ENCODE data around the gene ULK1. TPM values are rescaled to one million over a fixed set of nuclear protein-coding genes. Genes with fewer than 3 reads are reported as not detected.

The ULK1 gene
- total and polyA plus RNA-seq, 7 donors: 5.3 to 29.1 (median 16.8) TPM

GRCh38 chr12:131862600-131862993, 31.8 kb upstream of the ULK1 start:
- no peak for TF ChIP-seq CTCF (IDR thresholded peaks at IDR 0.05)
- TF ChIP-seq POLR2AphosphoS5 (IDR thresholded peaks at IDR 0.05): no peak
- no peak for TF ChIP-seq EP300 (IDR thresholded peaks at IDR 0.05)
- no peak for TF ChIP-seq POLR2A (IDR thresholded peaks at IDR 0.05)
- Histone ChIP-seq H3K9me3 (no peaks in the 10 kb centered on the region), H3K36me3 (no peaks in the 10 kb centered on the region), H3K27ac (no peak overlapping the region), H3K4me3 (no peak overlapping the region), H3K27me3 (no peaks in the 10 kb centered on the region), H3K4me1 (peaks cover 0 to 16% (median 0%) of the 10 kb centered on the region in 4 donors)
- intact Hi-C loops (cut with DNase I): no loop called here
- WGBS, 2 donors: 64 to 81% methylated on average over 14 of the region's 14 CpGs
- DNase-seq: no peak

GRCh38 chr12:131862994-131863710, 31.3 kb upstream of the ULK1 start:
- Histone ChIP-seq H3K27ac (no peak overlapping the region), H3K4me1 (peaks cover 0 to 16% (median 0%) of the 10 kb centered on the region in 4 donors), H3K27me3 (no peaks in the 10 kb centered on the region), H3K36me3 (no peaks in the 10 kb centered on the region), H3K4me3 (no peak overlapping the region), H3K9me3 (no peaks in the 10 kb centered on the region)
- DNase-seq: no peak
- 46 to 51% methylated on average over 20 of the region's 20 CpGs for WGBS, 2 donors
- intact Hi-C loops (cut with DNase I): no loop called here
- TF ChIP-seq POLR2A (IDR thresholded peaks at IDR 0.05): no peak
- TF ChIP-seq EP300 (IDR thresholded peaks at IDR 0.05): no peak
- TF ChIP-seq POLR2AphosphoS5 (IDR thresholded peaks at IDR 0.05): no peak
- no peak for TF ChIP-seq CTCF (IDR thresholded peaks at IDR 0.05)

- no peaks in the 10 kb centered on the region for H3K27me3 ChIP-seq
- no peaks in the 10 kb centered on the region for H3K9me3 ChIP-seq
- no peak for TF ChIP-seq CTCF (IDR thresholded peaks at IDR 0.05)
- TF ChIP-seq POLR2A (IDR thresholded peaks at IDR 0.05): no peak
- TF ChIP-seq EP300 (IDR thresholded peaks at IDR 0.05): no peak
- DNase-seq: no peak
- no peak overlapping the region for H3K4me3 ChIP-seq
- intact Hi-C loops (cut with DNase I): no loop called here
- no peak overlapping the region for H3K27ac ChIP-seq
- peaks cover 0 to 16% (median 0%) of the 10 kb centered on the region in 4 donors for H3K4me1 ChIP-seq
- 68 to 76% methylated on average over 24 of the region's 24 CpGs for WGBS, 2 donors
- no peaks in the 10 kb centered on the region for H3K36me3 ChIP-seq
Measured at GRCh38 chr12:131863711-131864396, 30.6 kb upstream of the ULK1 start.

- H3K9me3 ChIP-seq: no peaks in the 10 kb centered on the region
- H3K27me3 ChIP-seq: no peaks in the 10 kb centered on the region
- no peaks in the 10 kb centered on the region for H3K36me3 ChIP-seq
- H3K4me1 ChIP-seq: peaks cover 0 to 16% (median 0%) of the 10 kb centered on the region in 4 donors
- H3K4me3 ChIP-seq: no peak overlapping the region
- WGBS, 2 donors: 85 to 88% methylated on average over 8 of the region's 8 CpGs
- H3K27ac ChIP-seq: no peak overlapping the region
- TF ChIP-seq POLR2A (IDR thresholded peaks at IDR 0.05) (no peak), EP300 (IDR thresholded peaks at IDR 0.05) (no peak), POLR2AphosphoS5 (IDR thresholded peaks at IDR 0.05) (no peak), CTCF (IDR thresholded peaks at IDR 0.05) (no peak)
- DNase-seq: no peak
- intact Hi-C loops (cut with DNase I): no loop called here
Measured at GRCh38 chr12:131864469-131864868, 30.0 kb upstream of the ULK1 start.
